GM18951 (cell line): ENCODE data around the gene ME2.
"Not testable (repeated sequence)": the region's sequence is repeated elsewhere in the genome, so short reads cannot be mapped to it uniquely, and the experiment has no call there.

Experiments
- POLR2A ChIP-seq: IDR thresholded peaks from 4 replicates; pipeline ENCODE4 v1.6.1; 2011; ENCODE audit warnings: mild to moderate bottlenecking; ENCODE audit not compliant: insufficient read length, insufficient read depth; ENCODE audit errors: extremely low read depth
- in situ Hi-C: fragments of 300-500 bp; cut with MboI; formaldehyde crosslinking; loops from one replicate; pipeline ENCODE4 v1.12.0; 2022; ENCODE audit warnings: low sequenced_read_pairs, mixed read lengths, inconsistent platforms; ENCODE audit not compliant: unreplicated experiment

ME2 gene

DNA sequence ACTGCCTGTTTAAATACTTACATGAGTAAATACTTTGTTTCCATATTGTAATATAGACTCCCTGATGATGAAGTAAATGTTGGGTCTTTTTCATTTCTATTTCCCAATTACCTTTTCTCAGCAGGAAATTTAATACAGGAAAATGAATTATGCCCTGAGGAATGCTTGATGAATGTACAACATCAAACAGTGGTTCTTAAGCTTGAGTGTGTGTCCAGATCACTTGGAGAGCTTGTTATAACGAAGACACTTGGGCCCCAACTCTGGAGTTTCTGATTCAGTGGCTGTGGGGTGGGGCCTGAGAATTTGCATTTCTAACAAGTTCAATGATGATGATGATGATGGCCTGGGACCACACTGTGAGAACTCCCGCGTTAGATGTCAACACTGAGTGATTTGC is 7.1 kb upstream of the ME2 start:
- in situ Hi-C loops: no loop called here
- no peak for TF ChIP-seq POLR2A

DNA sequence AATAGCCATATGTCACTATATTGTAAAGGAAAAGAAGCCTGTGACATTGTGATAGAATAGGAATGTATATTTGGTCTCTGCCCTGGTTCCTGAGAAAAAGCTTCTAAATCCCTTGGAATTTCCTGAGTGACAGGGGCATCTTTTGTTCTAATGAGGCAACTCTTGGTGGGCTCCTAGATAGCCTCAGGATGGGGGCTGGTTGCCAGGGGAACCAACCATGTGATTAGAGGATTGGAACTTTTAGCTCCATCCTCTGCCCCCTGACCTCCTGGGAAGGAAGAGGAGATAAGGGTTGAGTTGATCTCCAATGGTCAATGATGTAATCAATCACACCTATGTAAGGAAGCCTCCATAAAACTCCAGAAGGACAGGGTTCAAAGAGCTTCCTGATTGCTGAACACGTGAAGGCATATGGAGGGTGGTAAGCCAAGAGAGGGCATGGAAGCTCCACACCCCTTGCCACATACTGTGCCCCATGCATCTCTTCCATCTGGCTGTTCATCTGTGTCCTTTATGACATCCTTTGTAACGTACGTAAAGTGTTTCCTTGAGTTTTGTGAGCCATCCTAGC is 2.9 kb upstream of the ME2 start:
- in situ Hi-C loops: no loop called here
- no peak for TF ChIP-seq POLR2A

DNA sequence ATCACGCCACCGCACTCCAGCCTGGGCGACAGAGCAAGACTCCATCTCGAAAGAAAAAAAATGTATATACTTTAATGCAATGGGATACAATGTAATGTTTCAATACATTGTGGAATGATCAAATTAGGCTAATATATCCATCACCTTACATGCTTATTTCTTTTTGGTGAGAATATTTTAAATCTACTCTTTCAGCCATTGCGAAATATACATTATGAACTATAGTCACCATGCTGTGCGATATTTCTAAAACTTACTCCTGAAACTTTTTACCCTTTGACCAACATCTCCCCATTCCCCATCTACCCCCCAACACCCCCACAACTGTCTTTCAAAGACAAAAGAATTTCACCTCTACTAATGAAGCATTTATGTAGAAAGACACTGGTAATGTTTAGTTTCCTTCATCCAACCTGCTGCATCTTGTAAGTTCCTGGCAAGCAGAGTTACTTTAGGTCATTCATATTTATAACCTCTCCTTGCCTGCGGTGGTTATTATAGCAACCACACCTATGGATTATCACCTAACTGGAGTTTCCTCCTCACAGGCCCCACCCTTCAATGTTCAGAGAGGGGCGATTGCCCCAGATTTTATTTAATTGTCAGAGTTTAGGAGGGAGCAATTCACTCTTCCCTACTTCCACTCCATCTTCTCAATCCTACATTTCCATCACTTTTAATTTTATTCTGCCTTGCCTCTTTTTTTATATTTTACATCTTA is 1.2 kb upstream of the ME2 start:
- in situ Hi-C loops: no loop called here
- TF ChIP-seq POLR2A: no peak

DNA sequence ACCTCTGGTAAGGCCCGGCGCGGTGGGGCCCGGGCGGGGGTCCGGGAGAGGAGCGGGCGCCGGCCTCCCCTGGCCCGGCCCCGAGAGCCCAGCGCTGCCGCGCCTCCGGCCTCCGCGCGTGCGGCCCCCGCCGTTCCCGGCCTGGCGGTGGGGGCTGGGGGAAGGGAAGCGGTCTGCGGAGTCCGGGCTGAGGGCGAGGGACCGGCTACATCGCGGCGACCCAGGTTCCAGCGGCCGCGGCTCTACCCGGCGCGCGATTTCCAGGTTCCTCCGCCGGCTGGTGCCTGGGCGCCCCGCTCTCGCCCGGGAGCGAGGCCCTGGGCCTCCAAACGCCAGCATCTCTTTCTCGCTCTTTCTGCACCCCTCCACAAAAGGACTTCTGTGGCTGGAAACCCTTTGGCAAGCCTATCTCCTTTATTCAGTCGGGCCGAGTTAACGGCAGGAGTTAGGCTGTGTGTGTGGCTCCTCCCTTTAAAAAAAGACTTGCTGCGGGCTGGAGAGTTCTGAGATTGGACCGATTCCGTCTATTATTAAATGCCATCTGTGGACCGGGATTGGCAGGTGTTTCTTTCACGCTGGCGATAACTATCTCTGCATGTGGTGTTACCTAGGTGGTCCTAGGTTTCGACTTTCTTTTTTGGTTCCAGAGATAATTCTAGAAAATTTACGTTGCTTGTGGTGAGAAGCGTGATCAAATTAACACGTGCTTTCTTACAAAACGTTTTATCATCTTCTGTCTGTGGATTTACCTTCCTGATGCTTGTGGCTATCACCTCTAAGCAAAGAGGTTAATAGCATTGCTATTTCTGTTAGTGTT is 592 bp downstream of the ME2 start:
- TF ChIP-seq POLR2A: no peak

DNA sequence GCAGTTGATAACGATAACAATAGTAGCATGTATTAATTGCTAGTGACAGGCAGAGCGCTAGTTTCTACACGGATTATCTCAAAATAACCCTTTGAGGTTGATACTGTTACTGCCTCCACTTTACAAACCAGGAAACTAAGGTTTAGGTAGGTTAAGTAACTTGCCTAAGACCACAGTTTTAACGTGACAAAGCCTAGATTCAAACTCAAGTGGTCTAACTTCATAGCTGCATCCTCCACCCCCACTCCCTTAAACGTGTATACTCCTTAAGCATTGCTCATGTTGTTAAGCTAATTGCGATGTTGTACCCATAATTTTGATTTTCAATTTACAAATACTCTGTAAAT is 1.2 kb downstream of the ME2 start:
- in situ Hi-C loops: no loop called here
- no peak for TF ChIP-seq POLR2A

More for the DNA sequence above, 592 bp downstream of the ME2 start:
- in situ Hi-C loops: no loop called here

DNA sequence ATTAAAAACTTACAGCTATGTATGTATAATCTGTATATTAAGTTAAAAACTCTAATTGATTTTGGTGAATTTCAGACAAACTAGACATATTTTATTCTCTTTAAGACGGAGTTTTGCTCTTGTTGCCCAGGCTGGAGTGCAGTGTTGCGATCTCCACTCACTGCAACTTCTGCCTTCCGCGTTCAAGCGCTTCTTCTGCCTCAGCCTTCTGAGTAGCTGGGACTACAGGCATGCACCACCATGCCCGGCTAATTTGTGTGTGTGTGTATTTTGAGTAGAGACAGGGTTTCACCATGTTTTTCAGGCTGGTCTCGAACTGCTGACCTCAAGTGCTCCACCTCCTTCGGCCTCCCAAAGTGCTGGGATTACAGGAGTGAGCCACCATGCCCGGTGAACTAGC is 2.0 kb downstream of the ME2 start:
- in situ Hi-C loops: not testable (repeated sequence)

DNA sequence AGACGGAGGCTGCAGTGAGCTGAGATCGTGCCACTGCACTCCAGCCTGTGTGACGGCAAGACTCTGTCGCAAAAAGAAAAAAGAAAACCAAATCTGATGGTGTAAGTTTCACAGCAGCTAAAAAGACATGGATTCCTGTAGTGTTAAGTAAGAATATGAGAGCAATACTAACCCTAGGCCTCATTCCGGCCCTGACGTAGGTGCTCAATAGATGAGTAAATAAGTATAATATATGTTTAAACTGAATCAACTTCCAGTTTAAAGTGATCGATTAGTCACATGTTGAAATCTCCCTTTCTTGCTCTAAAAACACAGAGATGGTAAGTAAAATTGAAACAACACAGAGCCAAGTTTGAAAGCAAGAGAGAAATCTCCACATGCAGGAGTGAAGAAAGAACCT is 8.0 kb downstream of the ME2 start:
- TF ChIP-seq POLR2A: no peak
- in situ Hi-C loops: no loop called here

DNA sequence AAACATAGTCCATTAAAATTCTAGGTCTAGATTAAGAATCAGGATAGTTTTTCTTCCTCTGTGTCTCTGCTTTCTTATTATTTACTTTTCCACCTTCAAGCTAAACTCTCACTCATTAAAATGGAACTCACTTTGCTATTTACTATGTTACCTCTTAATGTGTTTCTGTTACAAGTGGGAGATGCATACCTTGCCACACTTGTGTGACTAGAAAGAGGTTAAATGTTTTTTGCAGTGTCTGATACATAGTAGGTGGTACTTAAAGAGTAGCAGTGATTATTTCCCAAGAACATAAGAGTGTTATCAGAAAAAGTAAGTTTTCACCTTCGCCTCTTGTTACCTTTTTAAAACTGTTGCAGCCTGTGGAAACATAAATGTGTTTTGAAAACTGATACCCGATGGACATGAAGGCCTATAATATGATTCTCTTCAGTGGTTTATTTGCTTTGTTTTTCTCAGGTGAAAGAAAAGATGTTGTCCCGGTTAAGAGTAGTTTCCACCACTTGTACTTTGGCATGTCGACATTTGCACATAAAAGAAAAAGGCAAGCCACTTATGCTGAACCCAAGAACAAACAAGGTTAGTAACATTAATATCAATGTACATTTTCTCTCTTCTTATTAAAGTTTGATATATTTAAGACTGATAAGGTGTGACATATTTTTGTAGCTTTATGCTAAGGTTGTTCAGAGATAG is 16.6 kb downstream of the ME2 start:
- TF ChIP-seq POLR2A: no peak
- in situ Hi-C loops: no loop called here

DNA sequence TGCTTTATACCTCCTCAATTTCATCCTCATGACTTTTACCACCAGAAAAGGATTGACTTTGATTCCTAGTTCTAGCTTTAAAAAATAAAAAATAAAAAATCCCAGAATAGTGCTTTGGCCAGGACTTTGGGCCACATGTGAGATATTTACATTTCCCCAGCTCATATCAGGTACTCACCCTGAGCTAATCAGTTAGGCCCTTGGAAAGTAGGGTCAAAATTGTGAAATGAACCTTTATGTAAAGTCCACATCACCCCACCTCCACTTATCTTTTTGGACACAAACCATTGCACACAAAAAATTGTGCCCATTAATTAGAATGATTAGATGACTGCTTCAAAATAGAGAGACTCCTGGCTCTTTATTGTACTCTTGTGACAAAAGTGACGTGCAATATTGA is 17.2 kb downstream of the ME2 start:
- TF ChIP-seq POLR2A: no peak
- in situ Hi-C loops: no loop called here

DNA sequence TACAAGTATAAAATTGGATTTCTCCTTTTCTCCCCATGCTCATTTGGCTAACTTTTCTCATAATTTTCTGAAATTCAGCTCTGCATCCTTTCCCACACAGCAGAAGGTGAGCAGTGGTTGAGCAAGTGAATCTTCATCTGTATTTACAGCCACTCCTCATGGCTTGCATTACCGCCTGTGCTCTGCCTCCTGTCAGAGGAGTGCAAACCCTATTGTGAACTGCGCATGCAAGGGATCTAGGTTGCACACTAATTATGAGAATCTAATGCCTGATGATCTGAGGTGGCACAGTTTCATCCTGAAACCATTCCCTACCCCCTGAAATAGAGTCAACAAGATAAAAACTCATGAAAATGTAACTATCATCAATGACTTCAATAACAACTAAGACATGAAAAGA is 20.0 kb downstream of the ME2 start:
- in situ Hi-C loops: no loop called here
- TF ChIP-seq POLR2A: no peak

DNA sequence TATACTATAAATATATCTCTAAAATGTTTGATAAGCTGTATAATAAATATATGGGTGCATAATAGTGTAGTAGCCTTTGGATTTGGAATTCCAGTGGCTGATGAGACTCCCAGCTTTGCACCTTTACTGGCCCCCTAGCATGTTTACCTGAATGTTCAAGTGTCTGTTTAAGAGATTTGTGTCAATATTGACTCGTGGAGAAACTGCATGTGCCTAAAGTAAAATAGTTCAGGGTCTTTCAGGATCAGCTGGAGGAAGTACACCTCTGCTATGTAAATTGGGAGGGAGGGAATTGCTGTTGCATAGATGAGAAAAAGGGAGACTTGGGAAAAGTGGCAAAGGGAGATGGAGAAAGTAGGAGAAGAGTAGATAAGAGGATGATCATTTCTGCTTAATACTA is 23.9 kb downstream of the ME2 start:
- in situ Hi-C loops: no loop called here
- no peak for TF ChIP-seq POLR2A

DNA sequence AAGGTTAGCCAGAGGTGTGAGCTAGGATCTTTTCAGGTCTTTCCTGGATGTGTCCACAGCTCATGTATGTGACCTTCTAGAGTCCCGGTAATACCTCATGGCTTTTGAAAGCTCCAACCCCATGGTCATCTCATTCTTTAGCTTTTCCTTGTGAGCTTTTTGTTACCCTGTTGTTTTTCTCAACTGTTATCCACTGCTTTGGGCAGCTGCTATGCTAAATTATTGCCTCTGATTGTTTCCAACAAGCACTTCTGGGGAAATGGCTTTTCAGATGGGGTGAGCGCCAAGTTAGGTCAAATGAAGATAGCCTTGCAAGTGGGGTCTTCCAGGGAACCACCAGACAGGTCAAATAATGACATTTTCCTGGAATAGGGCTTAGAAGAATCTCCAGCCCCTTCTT is 27.9 kb downstream of the ME2 start:
- TF ChIP-seq POLR2A: no peak
- in situ Hi-C loops: no loop called here

DNA sequence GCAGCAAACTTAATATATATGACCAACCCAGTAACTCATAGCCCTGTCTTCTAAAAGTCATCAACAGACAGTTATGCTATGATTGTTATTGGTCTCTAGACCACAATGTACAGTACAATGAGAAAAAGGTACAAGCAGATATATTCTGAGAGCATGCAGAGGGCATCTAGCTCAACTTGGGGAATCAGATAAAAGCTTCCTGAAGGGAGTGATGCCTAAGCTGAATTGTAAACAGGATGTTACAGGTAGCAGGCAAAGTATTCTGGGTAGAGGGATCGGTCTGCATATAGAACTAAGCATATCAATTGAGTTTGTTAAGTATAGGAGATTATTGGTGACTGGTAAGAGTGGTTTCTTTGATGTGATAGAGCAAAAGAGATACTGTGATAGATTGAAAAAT is 30.3 kb downstream of the ME2 start:
- TF ChIP-seq POLR2A: no peak
- in situ Hi-C loops: no loop called here

DNA sequence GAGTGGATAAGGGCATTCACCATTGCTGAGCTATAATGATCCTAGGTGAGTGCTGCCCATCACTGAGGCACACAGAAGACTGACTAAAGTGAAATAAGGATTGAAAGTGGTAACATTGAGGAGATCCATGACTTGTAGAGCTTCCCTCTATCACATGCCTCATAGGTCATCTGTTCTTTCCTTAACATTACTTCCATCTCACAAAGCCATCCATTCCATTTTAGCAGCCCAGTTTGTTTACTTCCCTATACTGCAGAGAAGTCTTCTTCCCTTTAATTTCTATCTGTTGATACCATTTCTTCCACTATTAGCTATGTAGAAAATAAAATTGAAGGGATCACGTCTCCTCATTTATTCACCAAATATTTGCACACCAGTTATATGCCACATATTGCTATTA is 32.1 kb downstream of the ME2 start:
- no peak for TF ChIP-seq POLR2A
- in situ Hi-C loops: no loop called here

DNA sequence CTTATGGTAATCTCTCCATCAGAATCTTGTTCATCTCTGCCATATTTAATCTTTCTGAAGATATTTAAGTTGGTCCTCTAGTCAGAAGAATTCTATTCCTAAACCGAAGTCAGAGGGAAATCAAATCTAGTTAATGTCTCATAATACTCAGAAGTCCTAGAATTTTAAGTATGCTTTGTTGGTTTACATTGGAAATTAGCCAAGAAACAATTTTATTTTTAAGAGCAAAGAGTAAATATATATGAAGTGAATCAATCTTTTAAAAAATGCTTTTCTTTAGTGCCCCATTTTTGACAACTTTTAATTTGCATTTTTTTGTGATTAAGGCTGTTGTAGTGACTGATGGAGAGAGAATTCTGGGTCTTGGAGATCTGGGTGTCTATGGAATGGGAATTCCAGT is 38.1 kb downstream of the ME2 start:
- in situ Hi-C loops: no loop called here
- TF ChIP-seq POLR2A: no peak
